ENCODE results near the gene ZNF784. TPM values are rescaled to one million over a fixed set of nuclear protein-coding genes. Genes with fewer than 3 reads are reported as not detected.

Gene ZNF784
- total and polyA plus RNA-seq, 9 of the 15 experiments (the other 6 are each of a cell fraction or from before 2014, with no cell fraction given), result 0.14 to 6.1 (median 2.1) TPM

GRCh38 chr19:55653651-55654322 lies 29.4 kb upstream of the ZNF784 start (continued):
- TF ChIP-seq, protein P1, sequence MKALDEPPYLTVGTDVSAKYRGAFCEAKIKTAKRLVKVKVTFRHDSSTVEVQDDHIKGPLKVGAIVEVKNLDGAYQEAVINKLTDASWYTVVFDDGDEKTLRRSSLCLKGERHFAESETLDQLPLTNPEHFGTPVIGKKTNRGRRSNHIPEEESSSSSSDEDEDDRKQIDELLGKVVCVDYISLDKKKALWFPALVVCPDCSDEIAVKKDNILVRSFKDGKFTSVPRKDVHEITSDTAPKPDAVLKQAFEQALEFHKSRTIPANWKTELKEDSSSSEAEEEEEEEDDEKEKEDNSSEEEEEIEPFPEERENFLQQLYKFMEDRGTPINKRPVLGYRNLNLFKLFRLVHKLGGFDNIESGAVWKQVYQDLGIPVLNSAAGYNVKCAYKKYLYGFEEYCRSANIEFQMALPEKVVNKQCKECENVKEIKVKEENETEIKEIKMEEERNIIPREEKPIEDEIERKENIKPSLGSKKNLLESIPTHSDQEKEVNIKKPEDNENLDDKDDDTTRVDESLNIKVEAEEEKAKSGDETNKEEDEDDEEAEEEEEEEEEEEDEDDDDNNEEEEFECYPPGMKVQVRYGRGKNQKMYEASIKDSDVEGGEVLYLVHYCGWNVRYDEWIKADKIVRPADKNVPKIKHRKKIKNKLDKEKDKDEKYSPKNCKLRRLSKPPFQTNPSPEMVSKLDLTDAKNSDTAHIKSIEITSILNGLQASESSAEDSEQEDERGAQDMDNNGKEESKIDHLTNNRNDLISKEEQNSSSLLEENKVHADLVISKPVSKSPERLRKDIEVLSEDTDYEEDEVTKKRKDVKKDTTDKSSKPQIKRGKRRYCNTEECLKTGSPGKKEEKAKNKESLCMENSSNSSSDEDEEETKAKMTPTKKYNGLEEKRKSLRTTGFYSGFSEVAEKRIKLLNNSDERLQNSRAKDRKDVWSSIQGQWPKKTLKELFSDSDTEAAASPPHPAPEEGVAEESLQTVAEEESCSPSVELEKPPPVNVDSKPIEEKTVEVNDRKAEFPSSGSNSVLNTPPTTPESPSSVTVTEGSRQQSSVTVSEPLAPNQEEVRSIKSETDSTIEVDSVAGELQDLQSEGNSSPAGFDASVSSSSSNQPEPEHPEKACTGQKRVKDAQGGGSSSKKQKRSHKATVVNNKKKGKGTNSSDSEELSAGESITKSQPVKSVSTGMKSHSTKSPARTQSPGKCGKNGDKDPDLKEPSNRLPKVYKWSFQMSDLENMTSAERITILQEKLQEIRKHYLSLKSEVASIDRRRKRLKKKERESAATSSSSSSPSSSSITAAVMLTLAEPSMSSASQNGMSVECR (CRISPR knock-in tag; IDR thresholded peaks at IDR 0.05), result peak; percentile 93
- TF ChIP-seq PTRF (tag; IDR thresholded peaks at IDR 0.05) (no peak), ZFPM2 (CRISPR knock-in tag; IDR thresholded peaks at IDR 0.05) (no peak), TRIM24 (IDR thresholded peaks at IDR 0.05) (no peak; a peak in 3 of 4 replicates), NFRKB (IDR thresholded peaks at IDR 0.05; ENCODE audit: low read depth) (peak; percentile 45), E2F8 (IDR thresholded peaks at IDR 0.05; ENCODE audit: low read depth, partially characterized antibody) (peak; percentile 98), EWSR1 (IDR thresholded peaks at IDR 0.05; ENCODE audit: borderline replicate concordance, low read depth, partially characterized antibody) (no peak), ZNF436 (CRISPR knock-in tag; IDR thresholded peaks at IDR 0.05) (0 out of 2 replicates have a peak, but pooled peaks have one; percentile 37), BRF2 (IDR thresholded peaks at IDR 0.05; ENCODE audit: borderline replicate concordance, insufficient read depth, insufficient read length) (no peak), MAFK (IDR thresholded peaks at IDR 0.05; ENCODE audit: low read length) (no peak)
- TF ChIP-seq, protein P2, sequence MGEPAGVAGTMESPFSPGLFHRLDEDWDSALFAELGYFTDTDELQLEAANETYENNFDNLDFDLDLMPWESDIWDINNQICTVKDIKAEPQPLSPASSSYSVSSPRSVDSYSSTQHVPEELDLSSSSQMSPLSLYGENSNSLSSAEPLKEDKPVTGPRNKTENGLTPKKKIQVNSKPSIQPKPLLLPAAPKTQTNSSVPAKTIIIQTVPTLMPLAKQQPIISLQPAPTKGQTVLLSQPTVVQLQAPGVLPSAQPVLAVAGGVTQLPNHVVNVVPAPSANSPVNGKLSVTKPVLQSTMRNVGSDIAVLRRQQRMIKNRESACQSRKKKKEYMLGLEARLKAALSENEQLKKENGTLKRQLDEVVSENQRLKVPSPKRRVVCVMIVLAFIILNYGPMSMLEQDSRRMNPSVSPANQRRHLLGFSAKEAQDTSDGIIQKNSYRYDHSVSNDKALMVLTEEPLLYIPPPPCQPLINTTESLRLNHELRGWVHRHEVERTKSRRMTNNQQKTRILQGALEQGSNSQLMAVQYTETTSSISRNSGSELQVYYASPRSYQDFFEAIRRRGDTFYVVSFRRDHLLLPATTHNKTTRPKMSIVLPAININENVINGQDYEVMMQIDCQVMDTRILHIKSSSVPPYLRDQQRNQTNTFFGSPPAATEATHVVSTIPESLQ (CRISPR knock-in tag; IDR thresholded peaks at IDR 0.05), result no peak
- TF ChIP-seq, protein P3, sequence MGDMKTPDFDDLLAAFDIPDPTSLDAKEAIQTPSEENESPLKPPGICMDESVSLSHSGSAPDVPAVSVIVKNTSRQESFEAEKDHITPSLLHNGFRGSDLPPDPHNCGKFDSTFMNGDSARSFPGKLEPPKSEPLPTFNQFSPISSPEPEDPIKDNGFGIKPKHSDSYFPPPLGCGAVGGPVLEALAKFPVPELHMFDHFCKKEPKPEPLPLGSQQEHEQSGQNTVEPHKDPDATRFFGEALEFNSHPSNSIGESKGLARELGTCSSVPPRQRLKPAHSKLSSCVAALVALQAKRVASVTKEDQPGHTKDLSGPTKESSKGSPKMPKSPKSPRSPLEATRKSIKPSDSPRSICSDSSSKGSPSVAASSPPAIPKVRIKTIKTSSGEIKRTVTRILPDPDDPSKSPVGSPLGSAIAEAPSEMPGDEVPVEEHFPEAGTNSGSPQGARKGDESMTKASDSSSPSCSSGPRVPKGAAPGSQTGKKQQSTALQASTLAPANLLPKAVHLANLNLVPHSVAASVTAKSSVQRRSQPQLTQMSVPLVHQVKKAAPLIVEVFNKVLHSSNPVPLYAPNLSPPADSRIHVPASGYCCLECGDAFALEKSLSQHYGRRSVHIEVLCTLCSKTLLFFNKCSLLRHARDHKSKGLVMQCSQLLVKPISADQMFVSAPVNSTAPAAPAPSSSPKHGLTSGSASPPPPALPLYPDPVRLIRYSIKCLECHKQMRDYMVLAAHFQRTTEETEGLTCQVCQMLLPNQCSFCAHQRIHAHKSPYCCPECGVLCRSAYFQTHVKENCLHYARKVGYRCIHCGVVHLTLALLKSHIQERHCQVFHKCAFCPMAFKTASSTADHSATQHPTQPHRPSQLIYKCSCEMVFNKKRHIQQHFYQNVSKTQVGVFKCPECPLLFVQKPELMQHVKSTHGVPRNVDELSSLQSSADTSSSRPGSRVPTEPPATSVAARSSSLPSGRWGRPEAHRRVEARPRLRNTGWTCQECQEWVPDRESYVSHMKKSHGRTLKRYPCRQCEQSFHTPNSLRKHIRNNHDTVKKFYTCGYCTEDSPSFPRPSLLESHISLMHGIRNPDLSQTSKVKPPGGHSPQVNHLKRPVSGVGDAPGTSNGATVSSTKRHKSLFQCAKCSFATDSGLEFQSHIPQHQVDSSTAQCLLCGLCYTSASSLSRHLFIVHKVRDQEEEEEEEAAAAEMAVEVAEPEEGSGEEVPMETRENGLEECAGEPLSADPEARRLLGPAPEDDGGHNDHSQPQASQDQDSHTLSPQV (IDR thresholded peaks at IDR 0.05), result peak; percentile 86

Measured in K562 (cell line).